PFSK-1 (cell line): ENCODE measurements around the gene ADPRM.

Source experiments
- FOXP2 ChIP-seq: optimal IDR thresholded peaks from 2 replicates; pipeline ENCODE3; 2011; ENCODE audit warnings: borderline replicate concordance, control low read depth, inconsistent platforms; ENCODE audit not compliant: insufficient read depth; ENCODE audit errors: extremely low read length, extremely low read depth
- POLR2AphosphoS5 ChIP-seq: IDR thresholded peaks from 2 replicates; pipeline ENCODE4 v1.6.1; 2012; ENCODE audit warnings: low read depth, mild to moderate bottlenecking, control low read depth, low read length, moderate library complexity
- SIN3A ChIP-seq: IDR thresholded peaks from 2 replicates; pipeline ENCODE4 v1.6.1; 2012; ENCODE audit warnings: mild to moderate bottlenecking, low read length, moderate library complexity, borderline replicate concordance; ENCODE audit not compliant: insufficient read depth
- TAF1 ChIP-seq: IDR thresholded peaks from 2 replicates; pipeline ENCODE4 v1.6.1; 2012; ENCODE audit warnings: low read length, control low read depth, borderline replicate concordance; ENCODE audit not compliant: insufficient read depth
- TF ChIP-seq, protein P1 (sequence below), 2 experiments: IDR thresholded peaks; 2 replicates each; pipeline versions ENCODE4 v1.6.1 to v1.8.0; 2011 to 2012; ENCODE audit warnings: low read depth in 2 of 2, low read length in 2 of 2, control low read depth in 1 of 2, inconsistent platforms in 1 of 2, mild to moderate bottlenecking in 1 of 2, moderate library complexity in 1 of 2; ENCODE audit not compliant: insufficient read depth in 1 of 2

DNA sequence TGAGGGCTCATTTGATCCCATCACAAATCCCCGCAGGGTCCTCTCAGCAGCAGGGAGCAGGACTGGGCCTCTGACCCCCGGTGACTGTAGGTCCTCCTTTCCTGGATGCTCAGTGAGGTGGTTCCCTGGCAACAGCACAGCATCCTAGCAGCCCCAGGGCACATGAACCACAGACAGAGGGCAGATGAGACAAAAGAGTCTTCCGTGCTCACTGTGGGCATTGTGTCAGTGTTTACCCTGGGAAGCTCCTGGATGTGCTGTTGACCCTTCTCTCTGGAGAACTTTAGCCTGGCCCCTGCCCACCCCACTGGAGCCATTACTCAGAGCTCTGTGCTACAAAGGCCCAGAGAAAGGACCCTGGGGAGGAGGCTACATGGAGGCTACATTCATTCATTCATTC is 54.2 kb downstream of the ADPRM start:
- TF ChIP-seq, protein P1, sequence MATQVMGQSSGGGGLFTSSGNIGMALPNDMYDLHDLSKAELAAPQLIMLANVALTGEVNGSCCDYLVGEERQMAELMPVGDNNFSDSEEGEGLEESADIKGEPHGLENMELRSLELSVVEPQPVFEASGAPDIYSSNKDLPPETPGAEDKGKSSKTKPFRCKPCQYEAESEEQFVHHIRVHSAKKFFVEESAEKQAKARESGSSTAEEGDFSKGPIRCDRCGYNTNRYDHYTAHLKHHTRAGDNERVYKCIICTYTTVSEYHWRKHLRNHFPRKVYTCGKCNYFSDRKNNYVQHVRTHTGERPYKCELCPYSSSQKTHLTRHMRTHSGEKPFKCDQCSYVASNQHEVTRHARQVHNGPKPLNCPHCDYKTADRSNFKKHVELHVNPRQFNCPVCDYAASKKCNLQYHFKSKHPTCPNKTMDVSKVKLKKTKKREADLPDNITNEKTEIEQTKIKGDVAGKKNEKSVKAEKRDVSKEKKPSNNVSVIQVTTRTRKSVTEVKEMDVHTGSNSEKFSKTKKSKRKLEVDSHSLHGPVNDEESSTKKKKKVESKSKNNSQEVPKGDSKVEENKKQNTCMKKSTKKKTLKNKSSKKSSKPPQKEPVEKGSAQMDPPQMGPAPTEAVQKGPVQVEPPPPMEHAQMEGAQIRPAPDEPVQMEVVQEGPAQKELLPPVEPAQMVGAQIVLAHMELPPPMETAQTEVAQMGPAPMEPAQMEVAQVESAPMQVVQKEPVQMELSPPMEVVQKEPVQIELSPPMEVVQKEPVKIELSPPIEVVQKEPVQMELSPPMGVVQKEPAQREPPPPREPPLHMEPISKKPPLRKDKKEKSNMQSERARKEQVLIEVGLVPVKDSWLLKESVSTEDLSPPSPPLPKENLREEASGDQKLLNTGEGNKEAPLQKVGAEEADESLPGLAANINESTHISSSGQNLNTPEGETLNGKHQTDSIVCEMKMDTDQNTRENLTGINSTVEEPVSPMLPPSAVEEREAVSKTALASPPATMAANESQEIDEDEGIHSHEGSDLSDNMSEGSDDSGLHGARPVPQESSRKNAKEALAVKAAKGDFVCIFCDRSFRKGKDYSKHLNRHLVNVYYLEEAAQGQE (IDR thresholded peaks at IDR 0.05; ENCODE audit: insufficient read depth in 1 of 2, low read depth in 2 of 2, low read length in 2 of 2), result no peak
- TF ChIP-seq SIN3A, result no peak
- no peak for TF ChIP-seq POLR2AphosphoS5
- no peak for TF ChIP-seq TAF1
- no peak for TF ChIP-seq FOXP2
